HepG2 (cell line): ENCODE data around the gene FOXA1. TPM values are rescaled to one million over a fixed set of nuclear protein-coding genes. Genes with fewer than 3 reads are reported as not detected.

ENCODE experiments used
- CEBPG ChIP-seq: IDR thresholded peaks from 2 replicates; pipeline ENCODE4 v1.6.1; 2016
- DZIP1 ChIP-seq: sonication (generic); formaldehyde crosslinking; IDR thresholded peaks from 2 replicates; pipeline ENCODE4 v1.5.0; 2020; ENCODE audit warnings: mild to moderate bottlenecking, missing genetic modification reagents
- EEA1 ChIP-seq: sonication (generic); formaldehyde crosslinking; IDR thresholded peaks from 2 replicates; pipeline ENCODE4 v1.5.1; 2020; ENCODE audit warnings: mild to moderate bottlenecking, missing genetic modification reagents, borderline replicate concordance
- ELF1 ChIP-seq: sonication (generic); formaldehyde crosslinking; IDR thresholded peaks from 2 replicates; pipeline ENCODE4 v1.4.0; 2020; ENCODE audit warnings: missing genetic modification reagents
- FOSL1 ChIP-seq: sonication (generic); formaldehyde crosslinking; IDR thresholded peaks from 2 replicates; pipeline ENCODE4 v1.9.0; 2021; ENCODE audit warnings: missing genetic modification reagents, borderline replicate concordance
- HCFC1 ChIP-seq: fragments of 150-350 bp; IDR thresholded peaks from 2 replicates; pipeline ENCODE4 v1.6.1; 2014; ENCODE audit warnings: low read depth, low read length
- KLF15 ChIP-seq: sonication (generic); formaldehyde crosslinking; IDR thresholded peaks from 2 replicates; pipeline ENCODE4 v1.8.1; 2023; ENCODE audit warnings: borderline replicate concordance, mild to moderate bottlenecking, inconsistent platforms, missing genetic modification reagents, mixed read lengths
- NKX3-1 ChIP-seq: sonication (generic); formaldehyde crosslinking; IDR thresholded peaks from 2 replicates; pipeline ENCODE4 v1.5.0; 2020; ENCODE audit warnings: missing genetic modification reagents
- NR2F6 ChIP-seq, 2 experiments: IDR thresholded peaks; 2 replicates each; pipeline ENCODE4 v1.6.1; 2016; ENCODE audit warnings: antibody characterized with exemption in 1 of 2, mild to moderate bottlenecking in 1 of 2
- SALL1 ChIP-seq: sonication (generic); formaldehyde crosslinking; IDR thresholded peaks from 2 replicates; pipeline ENCODE4 v1.8.0; 2022; ENCODE audit warnings: mild to moderate bottlenecking, missing genetic modification reagents
- SALL2 ChIP-seq: sonication (generic); formaldehyde crosslinking; IDR thresholded peaks from 2 replicates; pipeline ENCODE4 v1.8.1; 2023; ENCODE audit warnings: mild to moderate bottlenecking, missing genetic modification reagents, inconsistent platforms
- ZFAT ChIP-seq: sonication (generic); formaldehyde crosslinking; conservative IDR thresholded peaks from 2 replicates; pipeline ENCODE4 v1.8.1; 2023; ENCODE audit warnings: missing genetic modification reagents, inconsistent platforms
- ZNF468 ChIP-seq: sonication (generic); formaldehyde crosslinking; IDR thresholded peaks from 2 replicates; pipeline ENCODE4 v1.8.0; 2022; ENCODE audit warnings: mild to moderate bottlenecking, moderate library complexity, missing genetic modification reagents
- ZNF646 ChIP-seq: sonication (generic); formaldehyde crosslinking; IDR thresholded peaks from 2 replicates; pipeline ENCODE4 v1.9.0; 2021; ENCODE audit warnings: mild to moderate bottlenecking, missing genetic modification reagents
- polyA plus RNA-seq, 8 experiments: library from polyadenylated mRNA; depleted of rRNA in 3 of 8; stranded (reverse) in 7 of 8; unstranded in 1 of 8; fragments of >200 nt; fragmentation: Illumina TruSeq in 4 of 8; extraction: Trizol in 4 of 8; gene quantifications; 2 replicates each; pipeline versions ENCODE4 v1.2.1 to v1.2.3, GENCODE V29; 2011 to 2016; ENCODE audit warnings: low read depth in 4 of 8, missing spikeins in 1 of 8, mixed read lengths in 1 of 8; ENCODE audit not compliant: insufficient read depth in 1 of 8
- total RNA-seq, 5 experiments: library from RNA; depleted of rRNA; stranded (reverse); fragments of >200 nt; fragmentation: Illumina TruSeq; extraction: Trizol; gene quantifications; 2 replicates each; pipeline ENCODE4 v1.2.3, GENCODE V29; 2016; ENCODE audit warnings: low read depth in 1 of 5
- TF ChIP-seq, protein P1 (sequence below): sonication (generic); formaldehyde crosslinking; conservative IDR thresholded peaks from 2 replicates; pipeline ENCODE4 v1.8.1; 2023; ENCODE audit warnings: missing genetic modification reagents
- TF ChIP-seq, protein P2 (sequence below): sonication (generic); formaldehyde crosslinking; IDR thresholded peaks from 2 replicates; pipeline ENCODE4 v1.8.1; 2023; ENCODE audit warnings: missing genetic modification reagents, mild to moderate bottlenecking, borderline replicate concordance
- TF ChIP-seq, protein P3 (sequence below): IDR thresholded peaks from 2 replicates; pipeline ENCODE4 v1.6.1; 2018; ENCODE audit warnings: missing genetic modification reagents, mild to moderate bottlenecking, missing compliant biosample characterization

Gene FOXA1
- total and polyA plus RNA-seq, 2 of the 13 experiments (the other 11 are each of a cell fraction or from before 2014, with no cell fraction given), result 43.4 to 58.6 TPM

- no peak for TF ChIP-seq DZIP1 (CRISPR knock-in tag)
- TF ChIP-seq ZFAT (CRISPR knock-in tag), result no peak
- TF ChIP-seq HCFC1, result no peak
- no peak for TF ChIP-seq ELF1 (CRISPR knock-in tag)
- no peak for TF ChIP-seq EEA1 (CRISPR knock-in tag)
- TF ChIP-seq ZNF468 (CRISPR knock-in tag), result no peak
- TF ChIP-seq CEBPG, result no peak
- TF ChIP-seq NR2F6 (IDR thresholded peaks at IDR 0.05), result no peak
- 0 out of 2 replicates have a peak, but pooled peaks have one; percentile 35 for TF ChIP-seq NR2F6 (CRISPR knock-in tag; IDR thresholded peaks at IDR 0.05)
- TF ChIP-seq, protein P1, sequence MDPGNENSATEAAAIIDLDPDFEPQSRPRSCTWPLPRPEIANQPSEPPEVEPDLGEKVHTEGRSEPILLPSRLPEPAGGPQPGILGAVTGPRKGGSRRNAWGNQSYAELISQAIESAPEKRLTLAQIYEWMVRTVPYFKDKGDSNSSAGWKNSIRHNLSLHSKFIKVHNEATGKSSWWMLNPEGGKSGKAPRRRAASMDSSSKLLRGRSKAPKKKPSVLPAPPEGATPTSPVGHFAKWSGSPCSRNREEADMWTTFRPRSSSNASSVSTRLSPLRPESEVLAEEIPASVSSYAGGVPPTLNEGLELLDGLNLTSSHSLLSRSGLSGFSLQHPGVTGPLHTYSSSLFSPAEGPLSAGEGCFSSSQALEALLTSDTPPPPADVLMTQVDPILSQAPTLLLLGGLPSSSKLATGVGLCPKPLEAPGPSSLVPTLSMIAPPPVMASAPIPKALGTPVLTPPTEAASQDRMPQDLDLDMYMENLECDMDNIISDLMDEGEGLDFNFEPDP (CRISPR knock-in tag), result no peak
- TF ChIP-seq, protein P2, sequence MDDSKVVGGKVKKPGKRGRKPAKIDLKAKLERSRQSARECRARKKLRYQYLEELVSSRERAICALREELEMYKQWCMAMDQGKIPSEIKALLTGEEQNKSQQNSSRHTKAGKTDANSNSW (CRISPR knock-in tag), result no peak
- no peak for TF ChIP-seq ZNF646 (CRISPR knock-in tag)
- TF ChIP-seq KLF15, result no peak
- TF ChIP-seq SALL2 (CRISPR knock-in tag), result 0 out of 2 replicates have a peak, but pooled peaks have one; percentile 30
- TF ChIP-seq NKX3-1 (CRISPR knock-in tag), result peak; percentile 41; the same call in 1 of the 2 replicates
- TF ChIP-seq FOSL1, result no peak; the same call in 1 of the 2 replicates
- TF ChIP-seq, protein P3, sequence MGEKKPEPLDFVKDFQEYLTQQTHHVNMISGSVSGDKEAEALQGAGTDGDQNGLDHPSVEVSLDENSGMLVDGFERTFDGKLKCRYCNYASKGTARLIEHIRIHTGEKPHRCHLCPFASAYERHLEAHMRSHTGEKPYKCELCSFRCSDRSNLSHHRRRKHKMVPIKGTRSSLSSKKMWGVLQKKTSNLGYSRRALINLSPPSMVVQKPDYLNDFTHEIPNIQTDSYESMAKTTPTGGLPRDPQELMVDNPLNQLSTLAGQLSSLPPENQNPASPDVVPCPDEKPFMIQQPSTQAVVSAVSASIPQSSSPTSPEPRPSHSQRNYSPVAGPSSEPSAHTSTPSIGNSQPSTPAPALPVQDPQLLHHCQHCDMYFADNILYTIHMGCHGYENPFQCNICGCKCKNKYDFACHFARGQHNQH (CRISPR knock-in tag), result no peak; the same call in 1 of the 2 replicates
- TF ChIP-seq SALL1 (CRISPR knock-in tag), result no peak; the same call in 1 of the 2 replicates
These were observed 5.9 kb downstream of the FOXA1 start (continued) for GRCh38 chr14:37588956-37589714.
